A204.1 (cell line): ENCODE results near the gene GPR39.

Source experiments
- FAIRE-seq: peaks from 2 replicates; lab custom pipeline; 2012; peaks lifted over from hg19 to GRCh38; lab: Jason Lieb, UNC

The GPR39 gene

DNA sequence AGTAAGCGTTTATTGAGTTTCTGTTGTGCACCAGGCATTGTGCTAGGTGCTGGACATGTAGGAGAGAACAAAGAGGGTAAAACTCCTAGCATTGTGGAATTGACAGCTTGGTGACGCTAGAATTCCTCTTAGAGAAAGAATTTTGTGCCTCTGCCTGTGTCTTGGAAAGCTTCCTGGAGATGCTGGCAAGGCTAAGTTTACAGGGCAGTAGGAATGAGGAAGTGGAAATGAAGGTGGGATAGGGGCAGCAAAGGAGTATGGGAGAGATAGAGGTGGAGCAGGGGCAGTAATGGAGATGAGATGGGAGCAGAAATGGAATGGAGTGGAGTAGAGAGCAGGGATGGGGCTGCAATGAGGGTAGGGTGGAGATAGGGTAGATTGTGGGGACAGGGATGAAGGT, 29.8 kb downstream of the GPR39 start:
- no peak for FAIRE-seq

DNA sequence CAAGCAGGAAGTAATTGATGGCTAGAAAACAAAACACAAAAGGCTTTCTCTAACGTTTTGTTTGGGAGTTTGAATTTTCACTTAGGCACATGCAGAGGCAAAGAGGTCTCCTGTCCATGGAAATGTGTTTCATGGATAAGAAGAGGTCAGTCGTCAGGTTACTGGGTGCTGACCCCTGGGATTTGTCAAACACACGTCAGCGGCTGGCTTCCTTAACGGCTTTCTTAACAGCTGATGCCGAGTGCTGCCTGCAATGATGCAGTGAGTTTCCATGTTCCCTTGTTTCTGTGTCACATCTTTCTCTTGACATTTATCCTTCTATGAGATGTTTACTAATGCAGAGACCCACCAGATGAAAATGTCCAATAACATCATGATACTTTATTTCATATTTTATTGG, 31.7 kb downstream of the GPR39 start:
- no peak for FAIRE-seq

DNA sequence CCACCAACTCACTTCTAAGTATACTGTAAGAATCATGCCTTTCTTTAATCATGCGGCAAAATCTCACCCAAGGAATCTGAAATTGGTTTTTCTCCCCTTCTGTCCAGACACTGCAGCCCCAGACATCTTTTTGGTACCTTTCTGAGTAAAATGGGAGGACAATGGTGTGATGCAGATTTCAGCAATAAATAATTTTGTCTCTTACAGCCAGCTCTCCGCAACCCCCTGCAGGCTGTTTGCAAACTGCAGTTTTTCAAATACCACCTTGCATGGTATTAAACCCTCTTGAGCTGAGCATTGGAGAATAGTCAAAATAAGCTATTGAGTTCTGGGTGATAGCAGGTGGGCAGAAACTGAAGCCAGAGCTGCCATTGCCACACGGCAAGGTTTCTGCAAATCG, 32.2 kb downstream of the GPR39 start:
- FAIRE-seq: no peak

DNA sequence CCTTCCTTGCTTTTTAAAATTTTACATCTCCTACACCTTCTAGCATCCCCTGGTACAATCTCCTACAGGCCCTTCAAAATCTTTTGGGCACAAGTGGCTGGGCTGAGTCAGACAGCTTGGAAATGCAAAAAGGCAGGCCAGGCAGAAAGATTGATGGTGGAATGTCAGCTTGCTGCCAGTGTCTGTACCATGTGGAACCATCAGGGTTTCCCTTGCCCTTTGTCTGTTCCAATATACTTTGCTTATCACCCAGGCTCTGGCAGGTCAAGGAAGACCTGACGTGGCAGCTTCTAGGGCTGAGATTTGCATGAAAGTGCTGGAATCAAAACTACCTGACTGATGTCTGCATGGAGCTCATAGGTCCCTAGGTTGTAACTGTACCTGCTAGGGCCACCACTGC, 33.3 kb downstream of the GPR39 start:
- FAIRE-seq: no peak

- FAIRE-seq: no peak
Measured at GRCh38 chr2:132460781-132461180, 44.2 kb downstream of the GPR39 start.

DNA sequence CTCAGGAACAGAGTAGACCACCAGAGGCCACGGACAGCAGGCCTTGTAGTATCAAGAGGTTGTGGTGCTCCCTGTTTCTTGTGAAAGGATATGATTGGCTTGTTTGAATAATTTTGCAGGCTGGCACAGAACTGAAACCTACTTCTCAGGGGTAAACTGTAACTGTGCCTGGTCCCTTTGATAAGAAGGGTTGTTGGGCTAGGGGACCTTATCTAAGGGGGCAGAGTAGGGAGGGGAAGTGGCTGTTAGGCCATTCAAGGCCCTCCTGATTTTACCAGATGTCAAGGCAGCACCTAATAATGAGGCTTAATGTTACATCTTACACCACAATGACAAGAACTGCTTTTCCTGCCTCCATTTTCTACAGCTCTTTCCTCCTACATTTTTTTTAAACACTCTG, 45.6 kb downstream of the GPR39 start:
- FAIRE-seq: no peak

DNA sequence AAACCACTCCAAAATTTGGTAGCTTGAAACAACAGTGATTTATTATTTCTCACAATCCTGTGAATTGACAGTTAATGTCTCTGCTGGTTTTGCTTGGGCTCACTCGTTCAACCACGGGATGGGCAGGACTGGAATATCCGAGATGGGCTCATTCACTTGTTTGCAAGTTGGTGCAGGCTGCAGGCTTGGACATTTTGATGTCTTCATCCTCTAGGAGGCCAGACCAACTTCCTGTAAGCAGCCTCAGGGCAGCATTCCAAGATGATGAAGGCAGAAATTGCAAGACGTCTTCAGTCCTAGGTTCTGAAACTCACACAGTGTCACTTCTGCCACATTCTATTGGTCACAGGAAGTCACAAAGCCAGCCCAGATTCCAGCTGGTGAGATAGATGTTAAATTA, 47.1 kb downstream of the GPR39 start:
- no peak for FAIRE-seq

GRCh38 chr2:132465917-132466316, 49.3 kb downstream of the GPR39 start:
- no peak for FAIRE-seq

GRCh38 chr2:132466428-132467028, 49.9 kb downstream of the GPR39 start:
- no peak for FAIRE-seq

DNA sequence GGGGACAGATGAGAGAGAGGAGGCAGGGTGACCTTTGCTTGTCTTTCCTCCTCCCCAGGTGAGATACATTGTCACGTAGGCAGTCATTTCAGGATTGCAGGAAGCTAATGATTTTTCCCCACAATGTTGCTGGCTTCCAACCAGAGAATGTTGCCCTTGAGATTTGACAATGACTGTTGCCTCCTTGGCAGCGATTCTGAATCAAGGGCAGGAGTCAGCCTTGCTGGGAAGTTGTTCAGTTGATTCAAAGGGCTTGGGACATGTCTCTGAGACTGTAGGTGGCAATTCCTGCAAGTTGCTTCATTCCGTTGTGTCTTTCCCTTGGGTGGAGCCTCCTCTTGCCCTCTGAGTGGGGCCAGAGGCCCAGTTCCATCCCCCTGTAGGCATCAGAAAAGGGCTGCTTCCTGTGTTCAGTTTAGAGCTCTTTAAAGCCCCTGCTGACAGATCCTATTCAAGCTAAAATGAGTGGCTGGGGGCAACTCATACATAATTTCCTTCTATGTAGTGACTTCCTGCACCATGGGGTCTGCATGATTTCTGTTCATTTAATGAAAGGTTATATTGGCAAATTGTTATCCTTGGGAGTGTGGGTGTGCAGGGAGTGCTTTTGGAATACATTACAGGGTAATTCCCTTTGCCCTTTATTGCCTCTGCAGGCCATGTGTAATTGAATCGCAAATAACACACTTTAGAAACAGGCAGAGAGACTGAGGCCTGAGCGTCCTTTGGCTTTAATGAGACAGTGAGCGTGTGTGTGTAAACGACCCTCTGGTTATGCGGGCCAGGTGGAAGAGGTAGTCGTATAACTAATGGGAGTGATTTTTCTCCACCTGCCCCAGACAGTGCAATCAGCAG, 52.4 kb downstream of the GPR39 start:
- no peak for FAIRE-seq

- FAIRE-seq: no peak
Measured at GRCh38 chr2:132470746-132471145, 54.1 kb downstream of the GPR39 start.

GRCh38 chr2:132473174-132473883, 56.7 kb downstream of the GPR39 start:
- no peak for FAIRE-seq

GRCh38 chr2:132475615-132476014, 59.0 kb downstream of the GPR39 start:
- FAIRE-seq: no peak

- no peak for FAIRE-seq
Measured at GRCh38 chr2:132477436-132477835, 60.8 kb downstream of the GPR39 start.

DNA sequence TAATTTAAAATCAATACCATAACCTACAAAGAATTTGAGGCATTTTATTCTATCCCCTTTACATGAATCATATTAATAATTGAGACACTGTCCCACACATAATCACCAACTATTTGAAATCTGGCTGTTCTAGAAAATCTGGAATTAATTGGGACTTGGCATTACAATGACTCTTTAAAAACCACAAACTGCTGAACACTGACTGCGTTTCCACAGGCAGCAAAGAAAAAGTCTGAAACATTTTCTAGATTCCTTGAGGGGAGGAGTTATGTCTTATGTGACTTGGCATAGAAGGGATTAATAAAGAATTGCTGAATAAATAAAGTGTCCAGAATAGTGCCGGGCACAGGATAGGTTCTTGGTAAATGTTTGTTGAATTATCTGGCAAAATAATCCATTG, 61.4 kb downstream of the GPR39 start:
- FAIRE-seq: no peak

GRCh38 chr2:132478461-132479105, 62.0 kb downstream of the GPR39 start:
- FAIRE-seq: no peak

- FAIRE-seq: no peak
Measured at GRCh38 chr2:132479155-132479554, 62.5 kb downstream of the GPR39 start.

DNA sequence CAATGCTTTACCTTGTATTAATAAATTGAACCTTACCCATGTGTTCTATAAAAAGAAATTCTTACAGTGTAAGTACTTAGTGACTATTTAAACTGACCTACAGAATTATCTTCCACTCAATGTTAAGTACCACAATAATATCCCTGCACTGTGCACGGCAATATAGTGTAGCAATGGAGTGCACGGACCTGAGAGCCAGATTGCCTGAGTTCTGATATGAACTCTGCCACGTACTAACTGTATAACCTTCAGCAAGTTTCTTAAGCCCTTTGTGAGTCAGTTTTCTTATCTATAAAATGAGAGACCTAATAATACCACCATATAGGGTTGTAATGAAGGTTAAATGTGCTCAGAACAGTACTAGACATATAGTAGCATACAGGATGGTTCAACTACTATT, 66.2 kb downstream of the GPR39 start:
- FAIRE-seq: no peak

GRCh38 chr2:132484144-132484543, 67.5 kb downstream of the GPR39 start:
- FAIRE-seq: no peak

GRCh38 chr2:132488491-132488890, 71.9 kb downstream of the GPR39 start:
- FAIRE-seq: no peak

GRCh38 chr2:132489150-132489549, 72.5 kb downstream of the GPR39 start:
- no peak for FAIRE-seq

DNA sequence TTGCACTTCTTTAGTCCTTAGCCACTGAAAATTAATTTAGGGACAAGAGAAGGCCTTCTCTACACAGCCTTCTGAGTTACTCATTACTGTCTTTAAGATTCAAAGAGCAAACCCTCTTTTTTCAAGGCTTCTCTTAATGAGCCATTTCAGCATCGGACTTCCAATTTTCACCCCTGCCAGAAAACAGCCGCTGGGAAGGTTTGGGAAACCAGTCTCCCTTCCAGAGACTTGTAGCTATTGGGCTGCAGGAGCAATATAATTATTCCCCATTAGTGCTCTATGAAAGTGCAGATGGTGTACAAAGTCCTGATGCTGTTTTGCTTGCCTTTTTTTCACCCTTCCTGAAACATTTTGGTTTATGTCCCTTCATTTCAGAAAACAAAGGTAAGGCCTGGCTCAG, 79.3 kb downstream of the GPR39 start:
- FAIRE-seq: no peak

GRCh38 chr2:132496555-132496954, 80.0 kb downstream of the GPR39 start:
- no peak for FAIRE-seq
